GM21737 (cell line): ENCODE measurements around the gene EMP2.

Experiments used
- ATAC-seq: cut with Tn5 transposase; IDR thresholded peaks from one replicate; pipeline ENCODE4 v1.9.1; 2021; ENCODE audit warnings: mild to moderate bottlenecking, moderate library complexity; ENCODE audit not compliant: unreplicated experiment

EMP2 gene

DNA sequence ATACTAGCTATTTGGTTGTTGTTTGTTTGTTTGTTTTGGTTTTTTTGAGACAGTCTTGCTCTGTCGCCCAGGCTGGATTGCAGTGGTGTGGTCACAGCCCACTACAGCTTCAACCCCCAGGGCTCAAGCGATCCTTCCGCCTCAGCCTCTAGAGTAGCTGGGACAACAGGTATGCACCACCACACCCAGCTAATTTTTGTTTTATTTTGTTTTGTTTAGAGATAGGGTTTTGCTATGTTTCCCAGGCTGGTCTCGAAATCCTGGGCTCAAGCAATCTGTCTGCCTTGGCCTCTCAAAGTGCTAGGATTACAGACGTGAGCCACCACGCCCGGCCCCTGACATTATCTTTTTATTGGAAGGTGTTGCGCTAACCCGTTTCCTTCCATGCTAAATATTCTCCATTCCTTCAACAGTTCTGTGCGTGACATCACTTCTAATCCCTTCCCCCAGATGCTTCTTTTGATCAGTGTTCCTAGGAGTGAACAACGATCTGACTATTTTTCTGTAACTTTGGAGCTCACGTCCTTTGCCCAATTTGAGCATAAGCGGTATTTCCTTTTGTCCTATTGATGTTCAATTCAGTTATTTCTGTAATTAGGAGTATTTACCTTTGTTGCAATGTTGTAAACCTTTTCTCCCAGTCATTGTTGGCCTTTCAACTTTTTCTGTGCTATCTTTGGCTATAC, 30.2 kb upstream of the EMP2 start:
- ATAC-seq, result no peak

DNA sequence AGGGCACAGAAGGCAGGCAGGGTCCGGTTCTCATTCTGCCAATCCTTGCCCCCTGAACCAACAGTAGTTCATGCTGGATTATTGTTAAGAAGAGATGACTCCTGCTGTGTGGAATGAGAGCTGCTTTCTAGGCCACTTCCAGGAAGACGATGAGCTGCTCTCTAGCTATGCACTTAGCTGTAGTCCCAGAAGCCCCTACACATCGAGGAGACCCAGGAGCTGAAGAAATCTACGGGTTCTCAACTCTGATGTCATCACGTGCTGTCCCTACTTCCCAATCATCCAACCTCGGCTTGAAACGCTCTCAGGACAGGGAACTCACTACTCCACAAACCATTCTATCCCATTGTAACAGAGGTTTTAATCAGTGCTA, 29.0 kb upstream of the EMP2 start:
- no peak for ATAC-seq

DNA sequence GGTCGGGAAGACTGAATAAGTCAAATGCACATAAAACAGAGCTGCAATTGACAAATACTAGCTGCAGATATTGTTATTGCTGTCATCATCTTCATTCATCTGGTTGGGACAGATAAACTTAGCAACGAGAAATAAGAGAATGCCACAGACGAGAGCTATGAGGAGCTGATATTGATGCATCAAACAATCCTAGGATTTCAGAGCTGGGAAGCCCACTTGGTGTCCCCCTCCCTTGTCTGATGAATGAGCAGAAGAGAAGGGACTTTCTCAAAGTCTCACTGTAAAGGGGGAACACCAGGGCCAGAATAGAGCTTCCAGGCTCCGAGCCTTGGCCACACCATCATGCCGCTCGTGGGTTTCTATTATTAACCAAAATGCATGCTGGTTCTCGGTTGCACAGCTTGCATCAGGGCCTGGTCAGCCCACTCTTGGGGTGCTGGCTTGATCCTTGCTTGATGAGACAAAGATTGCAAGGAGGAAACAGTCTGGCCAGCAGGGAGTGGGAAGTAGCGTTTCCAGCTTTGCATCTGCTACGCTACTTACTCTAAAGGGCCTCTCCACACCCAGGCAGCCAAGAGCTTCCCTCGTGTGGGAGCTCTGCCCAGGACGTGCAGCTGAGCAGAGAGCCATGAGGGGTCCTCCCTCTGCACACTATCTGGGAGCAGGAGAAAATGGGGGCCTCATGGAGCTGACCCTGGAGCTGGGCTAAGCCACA, 28.4 kb upstream of the EMP2 start:
- ATAC-seq, result no peak

DNA sequence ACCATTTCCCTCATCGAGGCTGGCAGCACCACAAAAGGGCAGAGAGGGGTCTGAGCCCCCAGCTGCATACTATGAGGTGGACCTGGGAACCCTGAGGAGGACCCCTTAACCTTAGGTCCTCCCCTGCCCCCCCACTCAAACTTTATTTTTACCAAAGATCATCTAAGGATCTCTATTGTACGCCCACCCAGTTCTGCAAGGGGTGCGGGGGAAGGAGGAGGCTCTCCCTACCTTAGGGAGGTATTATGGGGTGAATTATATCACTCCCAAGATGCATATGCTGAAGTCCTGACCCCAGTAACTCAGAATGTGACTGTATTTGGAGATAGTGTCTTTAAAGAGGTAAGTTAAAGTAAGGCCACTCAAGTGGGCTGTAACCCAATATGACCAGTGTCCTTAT, 26.8 kb upstream of the EMP2 start:
- no peak for ATAC-seq

DNA sequence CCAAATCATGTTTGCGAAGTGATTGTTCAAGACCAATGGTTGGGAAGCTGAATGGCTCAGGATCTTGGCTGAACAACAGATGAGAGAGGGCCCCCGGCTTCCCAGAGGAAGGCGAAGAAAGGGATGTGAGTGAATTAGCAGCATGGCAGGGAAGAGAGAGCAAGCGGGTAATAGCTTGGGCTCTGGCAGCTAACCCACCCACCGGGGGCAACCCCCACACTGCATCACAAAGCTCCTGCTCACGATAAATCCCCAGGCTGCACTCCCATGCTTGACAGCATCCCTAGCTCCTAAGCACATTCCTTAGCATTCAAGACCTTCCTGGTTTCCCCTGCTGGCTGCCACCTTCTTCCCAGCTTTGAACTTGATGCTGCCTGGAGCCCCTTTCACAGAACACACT, 26.2 kb upstream of the EMP2 start:
- ATAC-seq, result no peak

GRCh38 chr16:10605636-10606035, 25.2 kb upstream of the EMP2 start:
- no peak for ATAC-seq

GRCh38 chr16:10601444-10602408, 21.3 kb upstream of the EMP2 start:
- no peak for ATAC-seq

DNA sequence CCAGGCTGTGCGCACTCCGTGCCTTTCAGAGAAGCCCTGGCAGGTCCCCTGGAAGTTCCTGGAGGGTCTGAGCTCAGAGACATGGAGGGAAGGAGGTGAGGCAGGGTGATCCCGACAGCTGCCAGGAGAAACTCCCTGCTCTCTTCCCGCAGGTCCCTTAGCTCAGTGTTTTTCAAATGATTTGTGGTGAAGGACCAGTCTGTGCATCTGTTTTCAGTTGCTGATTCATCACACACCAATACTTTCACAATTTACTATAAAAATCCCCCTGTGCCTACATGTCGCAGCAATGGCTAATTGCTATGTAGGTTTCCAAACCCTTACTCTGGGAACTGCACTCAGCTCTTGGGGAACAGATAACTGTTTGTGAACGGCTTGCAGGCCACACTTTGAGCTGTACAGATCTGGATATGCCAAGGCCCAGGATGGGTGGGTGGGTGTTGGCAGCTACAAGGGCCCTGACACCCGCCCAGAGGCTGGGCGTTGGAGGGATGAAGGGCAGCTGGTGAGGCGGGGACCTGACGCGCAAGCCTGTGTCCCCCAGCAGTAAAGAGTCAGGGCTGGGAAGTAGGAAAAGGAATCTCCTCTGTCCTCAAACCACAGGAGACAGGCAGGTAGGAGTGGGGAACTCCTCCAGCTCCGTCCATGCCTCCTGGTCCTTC, 20.5 kb upstream of the EMP2 start:
- no peak for ATAC-seq

DNA sequence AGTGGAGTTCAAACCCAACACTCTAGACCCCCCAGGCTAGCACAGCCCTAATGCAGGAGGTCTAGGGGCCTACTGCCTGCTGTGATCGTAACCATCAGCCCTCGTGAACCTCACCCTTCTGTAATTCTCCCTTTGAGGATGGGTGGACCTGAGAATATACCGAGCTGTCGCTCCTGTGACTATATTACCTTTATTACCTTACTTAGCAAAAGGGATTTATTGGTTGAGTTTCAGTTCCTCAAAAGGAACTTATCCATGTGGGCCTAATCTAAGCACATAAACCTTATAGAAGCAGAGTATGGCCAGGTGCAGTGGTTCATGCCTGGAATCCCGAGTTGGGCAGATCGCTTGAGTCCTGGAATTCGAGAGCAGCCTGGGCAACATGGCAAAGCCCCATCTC, 19.2 kb upstream of the EMP2 start:
- no peak for ATAC-seq

DNA sequence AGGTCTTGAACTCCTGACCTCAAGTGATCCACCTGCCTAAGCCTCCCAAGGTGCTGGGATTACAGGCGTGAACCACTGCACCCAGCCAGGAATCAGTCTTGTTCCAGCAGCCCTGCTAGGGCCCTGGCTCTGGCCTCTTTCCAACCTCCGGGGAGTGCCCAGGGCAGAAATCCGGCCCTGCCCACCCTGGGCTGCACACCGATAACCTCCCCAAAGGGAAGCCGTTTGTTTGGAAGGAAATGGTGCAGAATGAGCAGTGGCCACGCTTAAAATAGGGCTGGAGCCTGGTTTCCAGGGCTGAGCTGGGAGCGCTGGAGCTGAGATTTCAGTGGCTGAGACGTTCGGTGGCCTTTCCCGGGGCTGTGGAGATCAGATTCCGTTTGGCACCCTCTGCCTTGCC, 17.8 kb upstream of the EMP2 start:
- no peak for ATAC-seq

GRCh38 chr16:10597187-10597601, 16.8 kb upstream of the EMP2 start:
- no peak for ATAC-seq

DNA sequence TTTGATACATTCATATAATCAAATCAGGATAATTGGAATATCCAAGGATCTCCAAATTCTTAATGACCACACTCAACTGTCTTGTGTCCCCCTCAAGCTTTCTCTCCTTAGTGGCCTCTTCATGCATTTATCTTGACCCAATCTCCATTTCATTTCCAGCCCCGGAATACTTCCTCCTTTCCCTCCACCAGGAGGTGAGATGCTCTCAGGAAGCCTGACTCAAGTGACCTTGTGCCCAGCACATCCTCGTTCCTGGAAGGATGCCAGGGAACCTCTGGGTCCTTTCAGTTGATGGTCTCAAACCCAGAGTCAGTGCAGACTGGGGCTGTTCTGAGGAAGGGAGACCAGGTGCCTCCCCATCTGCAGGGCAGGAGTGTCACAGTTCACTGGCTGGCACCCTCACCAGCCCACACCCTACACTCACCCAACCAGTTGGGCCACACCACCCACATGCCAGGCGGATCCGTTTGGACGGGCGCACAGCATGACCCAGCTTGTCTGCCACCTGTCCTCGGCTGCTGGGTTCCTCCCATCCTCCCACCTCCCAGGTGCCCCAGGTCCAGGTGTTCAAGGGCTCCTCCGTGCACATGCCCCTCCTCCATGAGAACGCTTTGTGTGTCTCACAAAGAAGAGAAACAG, 14.0 kb upstream of the EMP2 start:
- no peak for ATAC-seq

- no peak for ATAC-seq
These were observed 12.2 kb upstream of the EMP2 start for GRCh38 chr16:10592611-10593010.

GRCh38 chr16:10590342-10590741, 9.9 kb upstream of the EMP2 start:
- ATAC-seq, result no peak

- ATAC-seq, result no peak
These were observed 8.7 kb upstream of the EMP2 start for GRCh38 chr16:10589109-10589508.

DNA sequence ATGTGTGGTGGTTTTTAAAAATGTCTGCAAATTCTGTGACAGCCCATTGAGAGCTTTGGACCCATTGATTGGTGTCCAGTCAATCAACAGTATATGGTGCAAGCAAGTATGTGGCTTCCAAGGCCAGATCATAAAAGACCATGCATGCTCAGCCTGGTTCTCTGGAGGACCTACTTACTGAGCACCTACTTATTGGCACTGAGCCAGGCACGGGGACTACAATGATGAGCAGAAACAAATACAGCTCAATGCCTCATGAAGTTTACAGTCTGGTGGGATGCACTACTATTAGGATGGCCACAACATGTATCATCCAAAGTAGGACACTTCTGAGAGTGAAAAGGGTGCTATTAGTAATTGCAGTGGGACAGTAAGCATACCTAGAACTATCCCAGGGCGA, 7.2 kb upstream of the EMP2 start:
- ATAC-seq, result no peak

- no peak for ATAC-seq
These were observed 4.6 kb upstream of the EMP2 start for GRCh38 chr16:10584981-10585438.

- no peak for ATAC-seq
These were observed 2.9 kb upstream of the EMP2 start for GRCh38 chr16:10583269-10583668.

GRCh38 chr16:10581507-10581906, 1.1 kb upstream of the EMP2 start:
- no peak for ATAC-seq

GRCh38 chr16:10580883-10581247, 467 bp upstream of the EMP2 start:
- no peak for ATAC-seq

DNA sequence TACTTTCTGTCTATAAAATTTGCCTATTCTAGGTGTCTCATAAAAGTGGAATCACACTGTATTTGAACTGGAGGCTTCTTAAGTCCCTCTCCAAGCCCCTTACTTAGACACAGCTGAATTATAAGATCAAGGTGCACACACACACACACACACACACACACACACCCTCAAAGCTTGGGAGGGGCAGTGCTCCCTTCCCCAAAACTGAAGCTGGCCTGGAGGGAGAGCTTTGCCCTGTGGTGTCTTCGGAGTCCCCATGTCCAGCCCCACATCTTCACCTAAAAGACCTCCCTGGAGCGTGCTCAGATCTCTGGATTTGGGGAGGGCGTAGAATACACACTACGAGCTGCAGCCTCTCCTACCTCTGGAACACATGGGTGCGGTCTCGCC, 828 bp downstream of the EMP2 start:
- no peak for ATAC-seq
